Measurements from ENCODE around the gene GNB1L. TPM values are rescaled to one million over a fixed set of nuclear protein-coding genes. Genes with fewer than 3 reads are reported as not detected.

GNB1L gene
- total RNA-seq, 4 donors from 2014 or later = 0.59 to 12.2 (median 3.1) TPM

DNA sequence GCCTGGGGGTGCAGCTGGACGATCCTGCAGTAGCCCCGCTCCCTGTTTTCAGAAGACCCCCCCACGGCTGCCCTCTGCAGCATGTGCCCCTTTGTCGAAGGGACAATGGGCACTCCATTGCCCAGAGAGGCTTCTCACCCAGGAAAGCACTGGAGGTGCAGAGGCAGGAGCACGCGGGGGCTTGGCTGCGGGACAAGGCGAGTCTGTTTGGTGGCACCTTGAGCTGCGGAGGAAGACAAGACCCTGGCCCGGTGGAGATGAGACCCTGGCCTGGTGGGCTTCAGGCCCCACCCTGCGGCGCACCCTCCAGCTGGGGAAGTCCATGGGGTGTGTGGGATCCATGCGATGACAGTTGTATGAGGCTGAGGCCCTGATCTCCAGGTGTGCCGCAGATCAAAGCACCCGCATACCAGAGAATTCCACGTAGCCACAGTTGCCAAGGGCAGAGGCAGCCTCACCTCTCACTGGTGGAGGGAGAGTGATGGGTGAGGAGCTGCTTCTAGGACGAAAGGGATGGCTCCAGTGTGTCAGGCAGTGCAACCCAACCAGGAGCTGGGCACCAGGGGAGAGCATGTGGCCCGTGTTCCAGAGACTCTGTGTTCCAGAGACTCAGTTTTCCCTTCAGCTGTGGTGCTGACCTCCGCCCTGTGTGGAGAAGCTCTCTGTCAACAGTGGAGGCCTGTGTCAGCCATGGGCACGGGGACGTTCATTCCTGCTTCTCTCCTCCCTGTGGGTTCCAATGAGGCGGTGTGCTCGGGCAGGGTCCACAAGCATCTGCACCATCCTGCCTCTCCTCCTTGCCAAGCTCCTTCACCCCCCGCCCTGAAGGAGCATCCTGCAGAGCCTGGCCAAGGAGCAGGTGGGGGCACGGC lies 84.1 kb downstream of the GNB1L start:
- Histone ChIP-seq H3K36me3 (no peaks in the 10 kb centered on the region), H3K9me3 (no peaks in the 10 kb centered on the region), H3K4me1 (no peaks in the 10 kb centered on the region), H3K27ac (no peak overlapping the region), H3K27me3 (peaks cover 7 to 27% of the 10 kb centered on the region in 2 donors), H3K4me3 (no peak overlapping the region)
- no peak for TF ChIP-seq POLR2A (IDR thresholded peaks at IDR 0.05)
- TF ChIP-seq CTCF (IDR thresholded peaks at IDR 0.05) = no peak
- DNase-seq = no peak
- intact Hi-C loops (cut with DNase I; ENCODE audit: low total_unique reads) = no loop called here

DNA sequence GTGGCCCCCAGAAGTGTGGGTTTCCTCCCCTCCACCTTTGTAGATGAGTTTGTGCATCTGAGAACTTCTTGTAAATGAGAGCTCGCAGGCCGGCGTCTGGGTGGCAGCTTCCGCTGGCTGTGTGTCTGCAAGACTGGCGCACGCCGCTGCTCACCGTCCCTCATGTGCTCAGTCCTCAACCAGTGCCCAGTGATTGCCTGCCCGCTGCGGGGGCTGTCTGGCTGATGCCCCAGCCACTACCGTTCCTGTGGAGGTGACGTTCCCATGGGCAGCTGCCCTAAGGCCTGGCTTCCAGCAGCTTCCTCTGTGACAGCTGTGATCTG lies 85.3 kb downstream of the GNB1L start:
- Histone ChIP-seq H3K4me1 (no peaks in the 10 kb centered on the region), H3K27me3 (peaks cover 7 to 32% of the 10 kb centered on the region in 2 donors), H3K27ac (no peak overlapping the region), H3K36me3 (no peaks in the 10 kb centered on the region), H3K9me3 (no peaks in the 10 kb centered on the region), H3K4me3 (no peak overlapping the region)
- TF ChIP-seq CTCF (IDR thresholded peaks at IDR 0.05) (no peak), POLR2A (IDR thresholded peaks at IDR 0.05) (no peak)
- no peak for DNase-seq
- intact Hi-C loops (cut with DNase I; ENCODE audit: low total_unique reads) = no loop called here

DNA sequence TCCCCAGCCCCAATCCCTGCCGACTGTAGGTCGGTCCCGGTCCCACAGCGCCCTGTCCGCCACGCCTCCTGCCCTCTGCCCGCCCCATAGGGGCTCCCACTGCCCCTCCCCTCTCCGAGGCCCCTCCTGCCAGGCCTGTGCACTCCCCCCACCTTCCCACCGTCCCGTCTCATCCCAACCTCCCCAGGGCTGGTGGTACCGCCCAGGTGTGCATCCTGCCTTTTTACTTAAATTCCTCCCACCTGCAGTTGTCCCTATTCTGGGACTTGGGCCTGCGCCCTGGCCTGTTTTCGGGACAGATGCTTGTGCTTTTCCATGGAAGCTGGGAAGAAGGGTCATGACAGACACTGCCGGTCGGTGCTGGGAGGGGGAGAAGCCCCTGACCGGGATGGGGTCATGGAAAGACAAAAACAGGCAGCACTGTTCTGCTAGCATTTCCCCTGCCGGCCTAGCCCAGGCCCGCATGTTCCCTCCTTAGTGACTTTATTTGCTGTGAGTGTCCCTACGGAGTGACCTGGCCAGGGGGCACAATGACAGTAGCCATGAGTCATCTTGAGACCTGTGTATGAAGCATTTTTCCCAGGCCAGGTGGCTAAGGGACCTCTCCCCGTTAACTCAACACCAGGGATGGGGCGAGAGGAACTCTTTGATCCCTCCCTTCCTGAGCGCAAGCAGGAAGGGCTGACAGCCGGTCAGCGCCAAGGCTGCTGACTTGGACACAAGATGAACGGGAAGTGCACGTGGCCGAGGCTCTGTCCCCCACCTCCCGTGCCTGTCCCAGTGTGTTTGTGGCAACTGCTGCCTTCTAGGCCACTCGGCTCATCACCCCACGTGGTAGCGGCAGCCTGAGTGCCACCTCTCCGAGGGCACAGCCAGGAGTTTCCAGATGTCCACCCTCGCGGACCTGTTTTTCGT lies 87.0 kb downstream of the GNB1L start:
- H3K9me3 ChIP-seq = no peaks in the 10 kb centered on the region
- no peak overlapping the region for H3K4me3 ChIP-seq
- peak in 1 of 2 donors; percentile 39 for DNase-seq
- H3K4me1 ChIP-seq = no peaks in the 10 kb centered on the region
- H3K36me3 ChIP-seq = no peaks in the 10 kb centered on the region
- H3K27me3 ChIP-seq = peaks cover 7 to 41% of the 10 kb centered on the region in 2 donors
- intact Hi-C loops (cut with DNase I; ENCODE audit: low total_unique reads) = no loop called here
- no peak for TF ChIP-seq CTCF (IDR thresholded peaks at IDR 0.05)
- no peak for TF ChIP-seq POLR2A (IDR thresholded peaks at IDR 0.05)
- no peak overlapping the region for H3K27ac ChIP-seq

DNA sequence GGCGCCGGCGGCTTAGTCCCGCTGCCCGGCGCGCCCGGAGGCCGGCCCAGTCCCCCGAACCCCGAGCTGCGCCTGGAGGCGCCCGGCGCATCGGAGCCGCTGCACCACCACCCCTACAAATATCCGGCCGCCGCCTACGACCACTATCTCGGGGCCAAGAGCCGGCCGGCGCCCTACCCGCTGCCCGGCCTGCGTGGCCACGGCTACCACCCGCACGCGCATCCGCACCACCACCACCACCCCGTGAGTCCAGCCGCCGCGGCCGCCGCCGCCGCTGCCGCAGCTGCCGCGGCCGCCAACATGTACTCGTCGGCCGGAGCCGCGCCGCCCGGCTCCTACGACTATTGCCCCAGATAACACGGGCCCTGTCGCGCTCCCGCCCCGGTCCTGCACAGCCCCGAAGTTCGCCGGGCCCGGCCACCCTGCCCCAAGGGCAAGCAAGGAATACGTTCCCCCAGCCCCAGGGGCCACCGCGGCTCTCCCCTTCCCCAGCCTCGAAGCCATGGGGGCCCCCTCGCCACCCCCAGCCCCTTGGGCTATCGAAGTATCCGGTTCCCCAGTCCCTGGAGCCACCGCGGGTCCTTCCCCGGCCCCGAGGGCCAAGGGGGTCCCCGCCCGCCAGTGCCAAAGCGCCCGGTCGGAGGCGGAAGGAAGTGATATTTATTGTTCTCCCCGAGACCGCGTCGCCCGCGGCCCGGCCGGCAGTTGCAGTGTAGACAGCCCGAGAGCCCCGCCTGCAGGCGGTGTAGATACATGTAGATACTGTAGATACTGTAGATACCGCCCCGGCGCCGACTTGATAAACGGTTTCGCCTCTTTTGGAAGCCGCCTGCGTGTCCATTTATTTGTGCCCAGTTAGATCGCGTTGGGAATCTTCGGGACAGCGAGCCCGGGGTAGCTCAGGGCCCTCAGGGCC lies 87.9 kb downstream of the GNB1L start:
- no peaks in the 10 kb centered on the region for H3K9me3 ChIP-seq
- DNase-seq = no peak
- no peak for TF ChIP-seq CTCF (IDR thresholded peaks at IDR 0.05)
- no peak for TF ChIP-seq POLR2A (IDR thresholded peaks at IDR 0.05)
- no peak overlapping the region for H3K4me3 ChIP-seq
- H3K4me1 ChIP-seq = no peaks in the 10 kb centered on the region
- intact Hi-C loops (cut with DNase I; ENCODE audit: low total_unique reads) = no loop called here
- H3K27me3 ChIP-seq = peaks cover 7 to 48% of the 10 kb centered on the region in 2 donors
- no peaks in the 10 kb centered on the region for H3K36me3 ChIP-seq
- H3K27ac ChIP-seq = no peak overlapping the region
